HepG2 (cell line): ENCODE results near the gene FNDC3A. TPM values are rescaled to one million over a fixed set of nuclear protein-coding genes. Genes with fewer than 3 reads are reported as not detected.

Experiments
- ATAC-seq: fragments of 200-7000 bp; cut with Tn5 transposase; 3 replicates; pipeline ENCODE4 v1.9.1; 2020; ENCODE audit warnings: mild to moderate bottlenecking, moderate library complexity
- BruUV-seq: library from RNA; stranded (reverse); fragments of 400-500 nt; replicated peaks from 2 replicates; lab custom pipeline; 2021; lab: Mats Ljungman, UMichigan
- CTCF ChIA-PET: fragments of 300-600 bp; formaldehyde crosslinking; extraction: SDS; loops from one replicate; lab custom pipeline; 2021; ENCODE audit warnings: low total read pairs, inconsistent platforms, low intra/inter-chr PET ratio; lab: Yijun Ruan, JAX
- POLR2A ChIA-PET: fragments of 350-600 bp; sonication (Branson Sonifier 250); formaldehyde crosslinking; loops from one replicate; lab custom pipeline; 2020; ENCODE audit warnings: antibody characterized with exemption, inconsistent platforms; lab: Yijun Ruan, JAX
- DNase-seq: peaks from one replicate; pipeline ENCODE4 v3.0.0-alpha.2; 2015; ENCODE audit warnings: low spot score
- FAIRE-seq: peaks from 3 replicates; lab custom pipeline; 2011; peaks lifted over from hg19 to GRCh38; lab: Jason Lieb, UNC
- H2AFZ ChIP-seq: one replicate; pipeline ENCODE4 v1.6.1; 2011; ENCODE audit warnings: low read length, inconsistent platforms
- H3K27ac ChIP-seq: fragments of 300-600 bp; 3 replicates; pipeline ENCODE4 v1.8.0; 2011; ENCODE audit warnings: mixed run types, mild to moderate bottlenecking, mixed read lengths, low read length, inconsistent platforms; ENCODE audit not compliant: insufficient read depth; ENCODE audit errors: extremely low read length
- H3K27me3 ChIP-seq, 2 experiments: fragments of 200-600 bp in 1 of 2; 2 replicates in 1 of 2; 3 replicates in 1 of 2; pipeline versions ENCODE4 v1.6.0 to v1.8.0; 2011; ENCODE audit warnings: low read length in 2 of 2, mild to moderate bottlenecking in 2 of 2, moderate library complexity in 2 of 2, inconsistent platforms in 1 of 2; ENCODE audit not compliant: insufficient read depth in 2 of 2, control insufficient read depth in 1 of 2
- H3K36me3 ChIP-seq, 2 experiments: fragments of 200-600 bp in 1 of 2; replicated peaks in 1 of 2; 2 replicates in 1 of 2; 3 replicates in 1 of 2; pipeline versions ENCODE4 v1.5.1 to v1.8.0; 2011; ENCODE audit warnings: low read length in 2 of 2, inconsistent platforms in 1 of 2; ENCODE audit not compliant: insufficient read depth in 2 of 2, control insufficient read depth in 1 of 2
- H3K4me1 ChIP-seq: 2 replicates; pipeline ENCODE4 v1.5.1; 2012; ENCODE audit warnings: low read length, inconsistent platforms; ENCODE audit not compliant: insufficient read depth
- H3K4me2 ChIP-seq: 2 replicates; pipeline ENCODE4 v1.6.0; 2011; ENCODE audit warnings: low read depth, low read length, inconsistent platforms
- H3K4me3 ChIP-seq, 3 experiments: fragments of 200-600 bp in 1 of 3; sonication (generic), shearing (Covaris generic) in 1 of 3; replicated peaks in 1 of 3; 2 replicates each; pipeline ENCODE4 v1.5.1; 2011 to 2016; ENCODE audit warnings: low read length in 3 of 3, inconsistent platforms in 2 of 3, low read depth in 2 of 3, mild to moderate bottlenecking in 2 of 3, control low read depth in 1 of 3, mixed read lengths in 1 of 3; ENCODE audit not compliant: insufficient read depth in 1 of 3
- H3K79me2 ChIP-seq: one replicate; pipeline ENCODE4 v1.6.1; 2011; ENCODE audit warnings: low read length, inconsistent platforms; ENCODE audit not compliant: insufficient read depth
- H3K9ac ChIP-seq: 2 replicates; pipeline ENCODE4 v1.6.0; 2011; ENCODE audit warnings: mild to moderate bottlenecking, low read depth, low read length, inconsistent platforms; ENCODE audit not compliant: insufficient read depth
- H3K9me3 ChIP-seq: 2 replicates; pipeline ENCODE4 v1.5.1; 2012; ENCODE audit warnings: mild to moderate bottlenecking, low read length
- H4K20me1 ChIP-seq: 2 replicates; pipeline ENCODE4 v1.6.0; 2011; ENCODE audit warnings: inconsistent platforms, mild to moderate bottlenecking, low read length, moderate library complexity; ENCODE audit not compliant: insufficient read depth
- DDIT3 ChIP-seq: sonication (generic); formaldehyde crosslinking; IDR thresholded peaks from 2 replicates; pipeline ENCODE4 v1.4.0; 2020; ENCODE audit warnings: mild to moderate bottlenecking, missing genetic modification reagents
- HMG20A ChIP-seq: IDR thresholded peaks from 2 replicates; pipeline ENCODE4 v1.6.1; 2016; ENCODE audit warnings: borderline replicate concordance
- HOXA9 ChIP-seq: sonication (generic); formaldehyde crosslinking; IDR thresholded peaks from 2 replicates; pipeline ENCODE4 v1.8.1; 2022; ENCODE audit warnings: missing genetic modification reagents, mild to moderate bottlenecking, moderate library complexity, borderline replicate concordance
- SOX13 ChIP-seq, 3 experiments: fragments of 450-650 bp in 1 of 3; sonication (generic) in 1 of 3; formaldehyde crosslinking in 1 of 3; IDR thresholded peaks in 2 of 3; conservative IDR thresholded peaks in 1 of 3; 2 replicates each; pipeline versions ENCODE4 v1.5.0 to v1.6.1; 2016 to 2020; ENCODE audit warnings: antibody characterized with exemption in 1 of 3, mild to moderate bottlenecking in 1 of 3, missing compliant biosample characterization in 1 of 3, missing genetic modification reagents in 1 of 3, moderate library complexity in 1 of 3
- TCF12 ChIP-seq, 2 experiments: fragments of 450-650 bp in 1 of 2; sonication (generic) in 1 of 2; formaldehyde crosslinking in 1 of 2; IDR thresholded peaks; 2 replicates each; pipeline versions ENCODE4 v1.6.1 to v1.8.0; 2017 to 2022; ENCODE audit warnings: antibody characterized with exemption in 1 of 2, mild to moderate bottlenecking in 1 of 2, missing genetic modification reagents in 1 of 2, moderate library complexity in 1 of 2
- ZBTB20 ChIP-seq: sonication (generic); formaldehyde crosslinking; IDR thresholded peaks from 2 replicates; pipeline ENCODE4 v1.8.1; 2023; ENCODE audit warnings: missing genetic modification reagents, low read depth, mild to moderate bottlenecking, borderline replicate concordance
- ZFAT ChIP-seq: sonication (generic); formaldehyde crosslinking; conservative IDR thresholded peaks from 2 replicates; pipeline ENCODE4 v1.8.1; 2023; ENCODE audit warnings: missing genetic modification reagents, inconsistent platforms
- WGBS: methylation state at CpG from one replicate; pipeline ENCODE4 v1.1.6; 2017; ENCODE audit warnings: low lambda C conversion rate; 5-methylcytosine and 5-hydroxymethylcytosine counted together
- in situ Hi-C: cut with HindIII; loops from 2 replicates; pipeline ENCODE4 v1.10.0; 2017; ENCODE audit warnings: low pct_unique_long_range_greater_than_20kb; ENCODE audit not compliant: extremely low pct_ligation_motif_present
- intact Hi-C: fragments of 100-400 bp; cut with micrococcal nuclease; formaldehyde crosslinking; loops from one replicate; pipeline ENCODE4 v1.10.0; 2022; ENCODE audit not compliant: unreplicated experiment
- polyA plus RNA-seq, 8 experiments: library from polyadenylated mRNA; depleted of rRNA in 3 of 8; stranded (reverse) in 7 of 8; unstranded in 1 of 8; fragments of >200 nt; fragmentation: Illumina TruSeq in 4 of 8; extraction: Trizol in 4 of 8; gene quantifications; 2 replicates each; pipeline versions ENCODE4 v1.2.1 to v1.2.3, GENCODE V29; 2011 to 2016; ENCODE audit warnings: low read depth in 4 of 8, missing spikeins in 1 of 8, mixed read lengths in 1 of 8; ENCODE audit not compliant: insufficient read depth in 1 of 8
- total RNA-seq, 5 experiments: library from RNA; depleted of rRNA; stranded (reverse); fragments of >200 nt; fragmentation: Illumina TruSeq; extraction: Trizol; gene quantifications; 2 replicates each; pipeline ENCODE4 v1.2.3, GENCODE V29; 2016; ENCODE audit warnings: low read depth in 1 of 5

Gene FNDC3A
- total and polyA plus RNA-seq, 2 of the 13 experiments (the other 11 are each of a cell fraction or from before 2014, with no cell fraction given), result 36.7 to 39.3 TPM

- TF ChIP-seq SOX13 (IDR thresholded peaks at IDR 0.05) (no peak), SOX13 (CRISPR knock-in tag; conservative IDR thresholded peaks at IDR 0.05 in 1 of 2, IDR thresholded peaks at IDR 0.05 in 1 of 2) (peak in 1 of 2 experiments; percentile 6; a peak in 1 of 4 replicates), HMG20A (CRISPR knock-in tag) (peak; percentile 31; the same call in 1 of the 2 replicates), ZFAT (CRISPR knock-in tag) (no peak), DDIT3 (no peak)
Measured at GRCh38 chr13:49097374-49097773, 121.7 kb downstream of the FNDC3A start (continued).

- Histone ChIP-seq H3K9me3 (no peaks in the 10 kb centered on the region), H3K9ac (no peak overlapping the region), H2AFZ (no peak overlapping the region), H3K36me3 (no peaks in the 10 kb centered on the region), H4K20me1 (no peaks in the 10 kb centered on the region), H3K4me3 (no peak overlapping the region), H3K79me2 (no peaks in the 10 kb centered on the region), H3K4me2 (no peak overlapping the region)
- ChIA-PET CTCF (no interaction called here), POLR2A (no interaction called here)
- DNase-seq (no peak), ATAC-seq (no peak)
- intact Hi-C loops (loop anchor here (2.0 kb wide), 1 partner anchor 183 kb away; no protein-coding TSS in a partner anchor), in situ Hi-C loops (loop anchor here (10.0 kb wide), 1 partner anchor 63 kb away; no protein-coding TSS in a partner anchor)
- TF ChIP-seq TCF12 (IDR thresholded peaks at IDR 0.05), result no peak
- no peak for TF ChIP-seq TCF12 (CRISPR knock-in tag; IDR thresholded peaks at IDR 0.05)
- TF ChIP-seq HOXA9 (CRISPR knock-in tag), result no peak
- TF ChIP-seq ZBTB20 (CRISPR knock-in tag), result no peak
- TF ChIP-seq, all 625 proteins: peak for 0
- no TSS peak for BruUV-seq
- H3K27ac ChIP-seq, result no peak overlapping the region
- H3K27me3 ChIP-seq, result no peaks in the 10 kb centered on the region
- FAIRE-seq, result no peak
- 82% methylated on average over 2 of the region's 2 CpGs for WGBS
- peaks cover 29% of the 10 kb centered on the region for H3K4me1 ChIP-seq
Measured at GRCh38 chr13:49098198-49098597, 122.5 kb downstream of the FNDC3A start.
